H9 (cell line): ENCODE results near the gene ARPC5. TPM values are rescaled to one million over a fixed set of nuclear protein-coding genes. Genes with fewer than 3 reads are reported as not detected.

Experiments used
- DNase-seq: peaks from one replicate; pipeline ENCODE4 v3.0.0-alpha.2; 2017
- H2AFZ ChIP-seq: one replicate; pipeline ENCODE4 v1.6.1; 2013; ENCODE audit warnings: mild to moderate bottlenecking, low read length, control low read depth, moderate library complexity
- H2AK5ac ChIP-seq: 2 replicates; pipeline ENCODE4 v1.6.1; 2013; ENCODE audit warnings: low read length, control low read depth, mixed read lengths; ENCODE audit not compliant: insufficient read length
- H2BK120ac ChIP-seq: one replicate; pipeline ENCODE4 v1.6.1; 2013; ENCODE audit warnings: low read depth, mild to moderate bottlenecking, low read length, control low read depth, inconsistent platforms; ENCODE audit not compliant: poor library complexity, severe bottlenecking
- H2BK12ac ChIP-seq: 2 replicates; pipeline ENCODE4 v1.6.1; 2013; ENCODE audit warnings: low read length, control low read depth, mixed read lengths, low read depth; ENCODE audit not compliant: insufficient read length
- H2BK15ac ChIP-seq: 2 replicates; pipeline ENCODE4 v1.6.1; 2013; ENCODE audit warnings: low read depth, low read length, control low read depth
- H2BK20ac ChIP-seq: one replicate; pipeline ENCODE4 v1.6.1; 2013; ENCODE audit warnings: low read depth, mild to moderate bottlenecking, low read length, control low read depth, inconsistent platforms; ENCODE audit not compliant: poor library complexity, severe bottlenecking
- H2BK5ac ChIP-seq: 2 replicates; pipeline ENCODE4 v1.6.1; 2013; ENCODE audit warnings: low read length, control low read depth, mixed read lengths; ENCODE audit not compliant: insufficient read length
- H3K14ac ChIP-seq: 2 replicates; pipeline ENCODE4 v1.6.1; 2013; ENCODE audit warnings: low read length, control low read depth; ENCODE audit not compliant: insufficient read depth
- H3K18ac ChIP-seq: 2 replicates; pipeline ENCODE4 v1.6.1; 2013; ENCODE audit warnings: low read depth, mild to moderate bottlenecking, mixed read lengths, low read length, control low read depth; ENCODE audit not compliant: insufficient read length
- H3K23ac ChIP-seq: 2 replicates; pipeline ENCODE4 v1.6.1; 2013; ENCODE audit warnings: low read length, control low read depth, mixed read lengths, low read depth; ENCODE audit not compliant: insufficient read length
- H3K23me2 ChIP-seq: 2 replicates; pipeline ENCODE4 v1.6.1; 2013; ENCODE audit warnings: low read depth, mild to moderate bottlenecking, mixed read lengths, low read length, control low read depth; ENCODE audit not compliant: insufficient read length, poor library complexity, severe bottlenecking
- H3K27ac ChIP-seq: 2 replicates; pipeline ENCODE4 v1.5.1; 2013; ENCODE audit warnings: low read length, control low read depth, mixed read lengths, low read depth; ENCODE audit not compliant: insufficient read length
- H3K27me3 ChIP-seq: 2 replicates; pipeline ENCODE4 v1.6.1; 2013; ENCODE audit warnings: low read length, control low read depth, inconsistent platforms; ENCODE audit not compliant: insufficient read depth
- H3K4ac ChIP-seq: 2 replicates; pipeline ENCODE4 v1.6.1; 2013; ENCODE audit warnings: low read depth, mild to moderate bottlenecking, control low read depth, inconsistent platforms, low read length, moderate library complexity
- H3K4me1 ChIP-seq: 2 replicates; pipeline ENCODE4 v1.6.1; 2013; ENCODE audit warnings: low read length, control low read depth, inconsistent platforms; ENCODE audit not compliant: insufficient read depth
- H3K4me2 ChIP-seq: 2 replicates; pipeline ENCODE4 v1.6.1; 2013; ENCODE audit warnings: low read length, control low read depth, mixed read lengths; ENCODE audit not compliant: insufficient read length, insufficient read depth
- H3K56ac ChIP-seq: 2 replicates; pipeline ENCODE4 v1.6.1; 2013; ENCODE audit warnings: low read depth, mild to moderate bottlenecking, mixed read lengths, low read length, control low read depth; ENCODE audit not compliant: insufficient read length
- H3K79me1 ChIP-seq: 2 replicates; pipeline ENCODE4 v1.6.1; 2013; ENCODE audit warnings: low read depth, mild to moderate bottlenecking, moderate library complexity, low read length, control low read depth, inconsistent platforms; ENCODE audit not compliant: insufficient read depth, poor library complexity, severe bottlenecking
- H3K79me2 ChIP-seq: 2 replicates; pipeline ENCODE4 v1.6.1; 2013; ENCODE audit warnings: low read length, control low read depth, inconsistent platforms; ENCODE audit not compliant: insufficient read depth
- H3K9ac ChIP-seq: 2 replicates; pipeline ENCODE4 v1.6.1; 2013; ENCODE audit warnings: low read length, control low read depth, mixed read lengths; ENCODE audit not compliant: insufficient read length; ENCODE audit errors: extremely low read depth
- H3K9me3 ChIP-seq: one replicate; pipeline ENCODE4 v1.6.1; 2013; ENCODE audit warnings: low read depth, low read length, inconsistent platforms; ENCODE audit not compliant: control insufficient read depth
- H3T11ph ChIP-seq: one replicate; pipeline ENCODE4 v1.6.1; 2013; ENCODE audit warnings: mild to moderate bottlenecking, low read length, control low read depth, inconsistent platforms
- H4K20me1 ChIP-seq: one replicate; pipeline ENCODE4 v1.6.1; 2013; ENCODE audit not compliant: control insufficient read depth, insufficient read length, insufficient read depth
- H4K5ac ChIP-seq: 2 replicates; pipeline ENCODE4 v1.6.1; 2013; ENCODE audit warnings: low read depth, mild to moderate bottlenecking, mixed read lengths, low read length, control low read depth; ENCODE audit not compliant: insufficient read length
- H4K8ac ChIP-seq: replicated peaks from 2 replicates; pipeline ENCODE4 v1.6.1; 2013; ENCODE audit warnings: low read length, control low read depth, mixed read lengths, low read depth; ENCODE audit not compliant: insufficient read length
- H4K91ac ChIP-seq: 2 replicates; pipeline ENCODE4 v1.6.1; 2013; ENCODE audit warnings: low read depth, mild to moderate bottlenecking, moderate library complexity, mixed read lengths, low read length, control low read depth; ENCODE audit not compliant: insufficient read length
- H3K27ac Mint-ChIP-seq, 3 experiments: 2 replicates in 2 of 3; 3 replicates in 1 of 3; pipeline ENCODE4 v1.8.0; 2020 to 2021; ENCODE audit warnings: mixed read lengths in 3 of 3, mild to moderate bottlenecking in 1 of 3, moderate library complexity in 1 of 3
- H3K27me3 Mint-ChIP-seq: 2 replicates; pipeline ENCODE4 v1.8.0; 2021; ENCODE audit warnings: low read depth, mild to moderate bottlenecking, moderate library complexity, mixed read lengths
- H3K36me3 Mint-ChIP-seq, 3 experiments: 2 replicates in 2 of 3; 3 replicates in 1 of 3; pipeline ENCODE4 v1.8.0; 2020 to 2021; ENCODE audit warnings: low read depth in 3 of 3, mixed read lengths in 3 of 3; ENCODE audit not compliant: insufficient read depth in 1 of 3
- H3K4me1 Mint-ChIP-seq, 2 experiments: 2 replicates each; pipeline ENCODE4 v1.8.0; 2020; ENCODE audit warnings: mixed read lengths in 2 of 2
- H3K4me3 Mint-ChIP-seq, 2 experiments: 2 replicates in 1 of 2; 3 replicates in 1 of 2; pipeline ENCODE4 v1.8.0; 2020 to 2021; ENCODE audit warnings: mild to moderate bottlenecking in 2 of 2, mixed read lengths in 2 of 2, moderate library complexity in 1 of 2
- H3K9me3 Mint-ChIP-seq, 2 experiments: 2 replicates in 1 of 2; 3 replicates in 1 of 2; pipeline ENCODE4 v1.8.0; 2020; ENCODE audit warnings: mild to moderate bottlenecking in 2 of 2, mixed read lengths in 2 of 2, moderate library complexity in 1 of 2
- WGBS: extraction: QIAGEN DNeasy Blood & Tissue Kit; methylation state at CpG from one replicate; pipeline ENCODE4 v1.1.7; 2013; ENCODE audit warnings: missing lambda C conversion rate, low lambda C conversion rate, mixed read lengths; ENCODE audit not compliant: insufficient read length; ENCODE audit errors: extremely low coverage; 5-methylcytosine and 5-hydroxymethylcytosine counted together
- total RNA-seq: library from RNA; stranded (reverse); gene quantifications from 2 replicates; pipeline ENCODE4 v1.2.1, GENCODE V29; 2021
- TF ChIP-seq, protein P1 (sequence below): fragments of 200-600 bp; sonication (generic); conservative IDR thresholded peaks from 3 replicates; pipeline ENCODE4 v1.8.0; 2021; ENCODE audit warnings: antibody characterized with exemption, mild to moderate bottlenecking

ARPC5 gene
- total RNA-seq, 1 experiment from 2014 or later, result 67.7 TPM

DNA sequence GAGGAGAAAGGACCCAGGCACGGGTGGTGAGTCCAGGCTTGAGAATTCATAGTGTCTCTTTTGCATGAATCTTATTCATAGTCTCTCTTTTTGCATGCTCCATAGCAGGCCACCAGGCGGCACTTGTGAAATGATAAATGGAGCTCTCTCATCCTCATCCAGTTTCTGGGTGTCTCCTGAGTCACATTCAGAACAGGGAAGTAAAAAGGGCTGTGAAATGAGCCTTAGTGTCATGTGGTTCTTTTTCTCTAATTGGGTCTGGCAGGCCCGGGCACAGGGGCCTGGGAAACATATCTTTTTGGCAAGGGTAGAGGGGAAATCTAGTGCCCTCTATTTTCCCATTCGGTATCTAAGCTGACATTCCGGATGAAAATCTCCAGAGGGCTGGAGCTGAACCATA, 26.3 kb downstream of the ARPC5 start:
- H2BK15ac ChIP-seq, result no peak overlapping the region
- H3K23ac ChIP-seq, result no peak overlapping the region
- H3T11ph ChIP-seq, result no peak overlapping the region
- H3K9me3 Mint-ChIP-seq, result no peaks in the 10 kb centered on the region; a peak in 1 of 5 replicates
- H3K79me2 ChIP-seq, result no peaks in the 10 kb centered on the region
- H3K9me3 ChIP-seq, result no peaks in the 10 kb centered on the region
- no peak overlapping the region for H3K14ac ChIP-seq
- no peaks in the 10 kb centered on the region; the same call in none of the 2 replicates for H3K27me3 Mint-ChIP-seq
- H4K91ac ChIP-seq, result no peak overlapping the region
- H3K4me1 ChIP-seq, result no peaks in the 10 kb centered on the region
- no peak overlapping the region for H2AK5ac ChIP-seq
- H3K9ac ChIP-seq, result no peak overlapping the region
- 0 out of 7 replicates have a peak, but pooled peaks cover 0 to 3% (median 0%) of the 10 kb centered on the region in 3 experiments for H3K36me3 Mint-ChIP-seq
- no peak overlapping the region for H3K18ac ChIP-seq
- no peak overlapping the region for H3K4ac ChIP-seq
- H3K27ac Mint-ChIP-seq, result no peak overlapping the region; a peak in 1 of 7 replicates
- no peak overlapping the region for H2BK12ac ChIP-seq
- no peak overlapping the region for H2BK120ac ChIP-seq
- no peaks in the 10 kb centered on the region for H3K79me1 ChIP-seq
- no peak overlapping the region for H3K4me2 ChIP-seq
- WGBS, result no CpG with 5 or more reads among the region's 5 CpGs
- H3K4me3 Mint-ChIP-seq, result no peak overlapping the region
- DNase-seq, result no peak
- H3K4me1 Mint-ChIP-seq, result peaks cover 2 to 4% of the 10 kb centered on the region in 2 experiments; a peak in 2 of 4 replicates
- H2BK20ac ChIP-seq, result no peak overlapping the region
- no peaks in the 10 kb centered on the region for H4K20me1 ChIP-seq
- no peak overlapping the region for H2AFZ ChIP-seq
- H4K5ac ChIP-seq, result no peak overlapping the region
- TF ChIP-seq, protein P1, sequence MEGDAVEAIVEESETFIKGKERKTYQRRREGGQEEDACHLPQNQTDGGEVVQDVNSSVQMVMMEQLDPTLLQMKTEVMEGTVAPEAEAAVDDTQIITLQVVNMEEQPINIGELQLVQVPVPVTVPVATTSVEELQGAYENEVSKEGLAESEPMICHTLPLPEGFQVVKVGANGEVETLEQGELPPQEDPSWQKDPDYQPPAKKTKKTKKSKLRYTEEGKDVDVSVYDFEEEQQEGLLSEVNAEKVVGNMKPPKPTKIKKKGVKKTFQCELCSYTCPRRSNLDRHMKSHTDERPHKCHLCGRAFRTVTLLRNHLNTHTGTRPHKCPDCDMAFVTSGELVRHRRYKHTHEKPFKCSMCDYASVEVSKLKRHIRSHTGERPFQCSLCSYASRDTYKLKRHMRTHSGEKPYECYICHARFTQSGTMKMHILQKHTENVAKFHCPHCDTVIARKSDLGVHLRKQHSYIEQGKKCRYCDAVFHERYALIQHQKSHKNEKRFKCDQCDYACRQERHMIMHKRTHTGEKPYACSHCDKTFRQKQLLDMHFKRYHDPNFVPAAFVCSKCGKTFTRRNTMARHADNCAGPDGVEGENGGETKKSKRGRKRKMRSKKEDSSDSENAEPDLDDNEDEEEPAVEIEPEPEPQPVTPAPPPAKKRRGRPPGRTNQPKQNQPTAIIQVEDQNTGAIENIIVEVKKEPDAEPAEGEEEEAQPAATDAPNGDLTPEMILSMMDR, result peak; percentile 43; the same call in 2 of the 3 replicates
- no peak overlapping the region for H3K27ac ChIP-seq
- H3K23me2 ChIP-seq, result no peaks in the 10 kb centered on the region
- no peak overlapping the region for H2BK5ac ChIP-seq
- H4K8ac ChIP-seq, result no peak overlapping the region
- no peak overlapping the region for H3K56ac ChIP-seq
- no peaks in the 10 kb centered on the region; the same call in 1 of the 2 replicates for H3K27me3 ChIP-seq
